ENCODE data around the gene UCN3. TPM values are rescaled to one million over a fixed set of nuclear protein-coding genes. Genes with fewer than 3 reads are reported as not detected.

UCN3 gene
- total RNA-seq, 1 experiment from 2014 or later, result not detected

- Histone ChIP-seq H3K56ac (ENCODE audit: insufficient read length, low read depth, low read length) (no peak overlapping the region), H2BK12ac (ENCODE audit: insufficient read length, low read depth, low read length) (no peak overlapping the region), H2AK5ac (ENCODE audit: insufficient read length, low read length) (no peak overlapping the region), H3K27me3 (ENCODE audit: insufficient read depth, low read length) (no peaks in the 10 kb centered on the region), H4K20me1 (ENCODE audit: control insufficient read depth, insufficient read depth, insufficient read length) (no peaks in the 10 kb centered on the region), H3K4me1 (ENCODE audit: insufficient read depth, low read length) (no peaks in the 10 kb centered on the region), H3K79me1 (ENCODE audit: insufficient read depth, low read depth, low read length, poor library complexity, severe bottlenecking) (no peaks in the 10 kb centered on the region), H3K9ac (ENCODE audit: extremely low read depth, insufficient read length, low read length) (no peak overlapping the region), H3K14ac (ENCODE audit: insufficient read depth, low read length) (no peak overlapping the region), H4K91ac (ENCODE audit: insufficient read length, low read depth, low read length) (no peak overlapping the region), H3K4ac (ENCODE audit: low read depth, low read length) (no peak overlapping the region), H2BK15ac (ENCODE audit: low read depth, low read length) (no peak overlapping the region), H4K5ac (ENCODE audit: insufficient read length, low read depth, low read length) (no peak overlapping the region), H3K23ac (ENCODE audit: insufficient read length, low read depth, low read length) (no peak overlapping the region), H2AFZ (ENCODE audit: low read length) (no peak overlapping the region), H4K8ac (replicated peaks; ENCODE audit: insufficient read length, low read depth, low read length) (no peak overlapping the region), H2BK5ac (ENCODE audit: insufficient read length, low read length) (no peak overlapping the region), H3K18ac (ENCODE audit: insufficient read length, low read depth, low read length) (no peak overlapping the region), H3T11ph (ENCODE audit: low read length) (no peak overlapping the region), H2BK20ac (ENCODE audit: low read depth, low read length, poor library complexity, severe bottlenecking) (no peak overlapping the region), H3K9me3 (ENCODE audit: control insufficient read depth, low read depth, low read length) (peaks cover 13% of the 10 kb centered on the region), H3K4me2 (ENCODE audit: insufficient read depth, insufficient read length, low read length) (no peak overlapping the region), H2BK120ac (ENCODE audit: low read depth, low read length, poor library complexity, severe bottlenecking) (no peak overlapping the region), H3K23me2 (ENCODE audit: insufficient read length, low read depth, low read length, poor library complexity, severe bottlenecking) (no peaks in the 10 kb centered on the region), H3K79me2 (ENCODE audit: insufficient read depth, low read length) (no peaks in the 10 kb centered on the region), H3K27ac (ENCODE audit: insufficient read length, low read depth, low read length) (no peak overlapping the region)
- no peaks in the 10 kb centered on the region for H3K27me3 Mint-ChIP-seq (ENCODE audit: low read depth)
- TF ChIP-seq CTCF (conservative IDR thresholded peaks at IDR 0.05), result no peak
- DNase-seq, result no peak
- H3K27ac Mint-ChIP-seq, result no peak overlapping the region
- WGBS (ENCODE audit: extremely low coverage, insufficient read length, low lambda C conversion rate), result no CpG with 5 or more reads among the region's 18 CpGs
- no peak overlapping the region for H3K4me3 Mint-ChIP-seq
- H3K9me3 Mint-ChIP-seq, result peaks cover 34 to 39% of the 10 kb centered on the region in 2 experiments
- H3K4me1 Mint-ChIP-seq, result peaks cover 4% of the 10 kb centered on the region in 2 experiments; a peak in 3 of 4 replicates
- H3K36me3 Mint-ChIP-seq (ENCODE audit: insufficient read depth in 1 of 3, low read depth in 3 of 3), result peaks cover 8 to 27% (median 22%) of the 10 kb centered on the region in 3 experiments
Measured at GRCh38 chr10:5395168-5395567, 30.4 kb downstream of the UCN3 start.

Data from H9 (cell line).